ENCODE measurements around the gene MAB21L3. TPM values are rescaled to one million over a fixed set of nuclear protein-coding genes. Genes with fewer than 3 reads are reported as not detected.

Gene MAB21L3
- total RNA-seq, 4 donors from 2014 or later, result under 0.01 to 0.17 (median 0.11) TPM; not detected in 1

DNA sequence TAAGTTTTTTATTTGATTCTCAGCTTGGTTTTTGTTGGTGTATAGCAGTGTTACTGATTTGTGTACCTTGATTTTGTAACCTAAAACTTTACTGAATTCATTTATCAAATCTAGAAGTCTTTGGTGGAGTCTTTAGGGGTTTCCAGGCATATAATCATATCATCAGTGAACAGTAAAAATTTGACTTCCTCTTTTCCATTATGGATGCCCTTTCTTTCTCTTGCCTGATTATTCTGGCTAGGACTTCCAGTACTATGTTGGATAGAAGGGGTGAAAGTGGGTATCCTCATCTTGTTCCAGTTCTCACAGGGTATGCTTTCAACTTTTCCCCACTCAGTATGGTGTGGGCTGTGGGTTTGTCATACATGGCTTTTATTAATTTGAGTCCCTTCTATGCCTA lies 23.6 kb upstream of the MAB21L3 start:
- Histone ChIP-seq H3K36me3 (no peaks in the 10 kb centered on the region), H3K4me1 (no peaks in the 10 kb centered on the region), H3K4me3 (no peak overlapping the region), H3K9me3 (peaks cover 0 to 26% (median 12%) of the 10 kb centered on the region in 4 donors), H3K27me3 (no peaks in the 10 kb centered on the region), H3K27ac (replicated peaks in 1 of 4) (no peak overlapping the region)
- intact Hi-C loops (cut with DNase I), result no loop called here
- TF ChIP-seq POLR2AphosphoS5 (IDR thresholded peaks at IDR 0.05), result no peak
- no peak for DNase-seq (ENCODE audit: extremely low spot score)

- DNase-seq (ENCODE audit: extremely low spot score), result no peak
- H3K27ac ChIP-seq (replicated peaks in 1 of 4), result no peak overlapping the region
- 83% methylated on average over 1 of the region's 1 CpG for WGBS
- no peaks in the 10 kb centered on the region for H3K27me3 ChIP-seq
- TF ChIP-seq, protein P1, sequence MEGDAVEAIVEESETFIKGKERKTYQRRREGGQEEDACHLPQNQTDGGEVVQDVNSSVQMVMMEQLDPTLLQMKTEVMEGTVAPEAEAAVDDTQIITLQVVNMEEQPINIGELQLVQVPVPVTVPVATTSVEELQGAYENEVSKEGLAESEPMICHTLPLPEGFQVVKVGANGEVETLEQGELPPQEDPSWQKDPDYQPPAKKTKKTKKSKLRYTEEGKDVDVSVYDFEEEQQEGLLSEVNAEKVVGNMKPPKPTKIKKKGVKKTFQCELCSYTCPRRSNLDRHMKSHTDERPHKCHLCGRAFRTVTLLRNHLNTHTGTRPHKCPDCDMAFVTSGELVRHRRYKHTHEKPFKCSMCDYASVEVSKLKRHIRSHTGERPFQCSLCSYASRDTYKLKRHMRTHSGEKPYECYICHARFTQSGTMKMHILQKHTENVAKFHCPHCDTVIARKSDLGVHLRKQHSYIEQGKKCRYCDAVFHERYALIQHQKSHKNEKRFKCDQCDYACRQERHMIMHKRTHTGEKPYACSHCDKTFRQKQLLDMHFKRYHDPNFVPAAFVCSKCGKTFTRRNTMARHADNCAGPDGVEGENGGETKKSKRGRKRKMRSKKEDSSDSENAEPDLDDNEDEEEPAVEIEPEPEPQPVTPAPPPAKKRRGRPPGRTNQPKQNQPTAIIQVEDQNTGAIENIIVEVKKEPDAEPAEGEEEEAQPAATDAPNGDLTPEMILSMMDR (IDR thresholded peaks at IDR 0.05), result no peak
- TF ChIP-seq EP300 (IDR thresholded peaks at IDR 0.05), result no peak
- H3K4me1 ChIP-seq, result no peaks in the 10 kb centered on the region
- H3K4me3 ChIP-seq, result no peak overlapping the region
- H3K36me3 ChIP-seq, result no peaks in the 10 kb centered on the region
- H3K9me3 ChIP-seq, result peaks cover 0 to 31% (median 15%) of the 10 kb centered on the region in 4 donors
- intact Hi-C loops (cut with DNase I), result no loop called here
Measured at GRCh38 chr1:116089870-116090269, 21.3 kb upstream of the MAB21L3 start.

- no peaks in the 10 kb centered on the region for H3K4me1 ChIP-seq
- H3K27ac ChIP-seq (replicated peaks in 1 of 4), result no peak overlapping the region
- DNase-seq (ENCODE audit: extremely low spot score), result no peak
- no peaks in the 10 kb centered on the region for H3K27me3 ChIP-seq
- no peaks in the 10 kb centered on the region for H3K36me3 ChIP-seq
- intact Hi-C loops (cut with DNase I), result no loop called here
- no peak for TF ChIP-seq EP300 (IDR thresholded peaks at IDR 0.05)
- no peak for TF ChIP-seq POLR2A (IDR thresholded peaks at IDR 0.05; ENCODE audit: low read depth)
- no peak for TF ChIP-seq POLR2AphosphoS5 (IDR thresholded peaks at IDR 0.05)
- TF ChIP-seq, protein P1 (IDR thresholded peaks at IDR 0.05), result no peak
- no peak overlapping the region for H3K4me3 ChIP-seq
- H3K9me3 ChIP-seq, result peaks cover 0 to 38% (median 22%) of the 10 kb centered on the region in 4 donors
- WGBS, result 55% methylated on average over 1 of the region's 1 CpG
Measured at GRCh38 chr1:116091083-116091482, 20.1 kb upstream of the MAB21L3 start.

DNA sequence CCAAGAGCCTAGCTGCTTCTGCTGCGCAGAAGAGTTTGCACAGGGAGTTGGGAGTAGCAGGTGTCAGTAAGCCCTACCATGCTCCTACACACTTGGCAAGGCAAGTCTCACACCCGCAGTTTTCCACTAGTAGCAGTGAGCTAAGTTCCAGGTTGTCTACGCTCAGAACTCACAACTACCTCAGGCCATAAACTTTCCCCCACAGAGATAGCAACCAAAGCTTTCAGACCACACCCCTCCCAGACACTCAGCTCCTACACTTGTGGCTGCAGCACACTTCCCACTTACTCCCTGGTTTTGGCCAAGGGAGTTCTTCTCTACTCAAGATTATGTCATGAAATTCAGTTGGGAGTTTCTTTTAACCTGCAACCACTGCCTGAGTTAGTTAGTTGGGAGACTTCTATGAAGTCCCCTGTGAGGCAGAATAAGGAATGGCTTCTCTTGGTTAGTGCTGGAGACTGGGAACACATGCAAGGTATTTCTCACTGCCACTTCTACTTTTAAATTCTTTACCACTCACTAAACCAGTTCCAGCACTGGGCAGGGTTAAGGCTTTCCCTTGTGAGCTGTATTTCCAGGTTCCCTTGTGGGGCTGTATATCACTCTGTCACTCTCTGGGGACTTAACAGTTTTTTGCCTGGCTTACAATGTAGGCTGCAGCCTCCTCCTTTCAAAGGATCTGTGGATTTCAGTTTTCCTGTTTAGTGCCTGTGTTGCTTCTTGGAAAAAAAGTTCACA lies 18.3 kb upstream of the MAB21L3 start:
- Histone ChIP-seq H3K27me3 (no peaks in the 10 kb centered on the region), H3K9me3 (peaks cover 0 to 51% (median 23%) of the 10 kb centered on the region in 4 donors), H3K36me3 (no peaks in the 10 kb centered on the region), H3K4me3 (no peak overlapping the region), H3K4me1 (no peaks in the 10 kb centered on the region), H3K27ac (replicated peaks in 1 of 4) (no peak overlapping the region)
- TF ChIP-seq EP300 (IDR thresholded peaks at IDR 0.05) (no peak), POLR2AphosphoS5 (IDR thresholded peaks at IDR 0.05) (no peak), POLR2A (IDR thresholded peaks at IDR 0.05; ENCODE audit: low read depth) (no peak)
- TF ChIP-seq, protein P1 (IDR thresholded peaks at IDR 0.05), result no peak
- no peak for DNase-seq (ENCODE audit: extremely low spot score)
- WGBS, result 49% methylated on average over 3 of the region's 3 CpGs
- intact Hi-C loops (cut with DNase I), result no loop called here

DNA sequence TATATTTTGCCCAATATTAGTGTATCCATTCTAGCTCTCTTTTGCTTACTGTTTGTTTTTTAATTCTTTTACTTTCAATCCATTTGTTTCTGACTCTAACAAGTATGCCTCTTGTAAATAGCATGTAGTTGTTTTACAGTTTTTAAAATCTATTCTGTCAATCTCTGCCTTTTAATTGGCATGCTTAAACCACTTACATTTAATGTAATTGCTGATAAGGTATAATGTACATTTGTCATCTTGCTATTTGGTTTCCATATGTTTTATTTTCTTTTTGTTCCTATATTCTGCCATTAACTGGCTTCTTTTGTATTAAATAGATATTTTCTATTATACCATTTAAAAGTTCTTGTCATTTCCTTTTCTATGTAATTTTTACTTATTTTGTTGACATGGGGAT lies 16.2 kb upstream of the MAB21L3 start:
- no peaks in the 10 kb centered on the region for H3K4me1 ChIP-seq
- H3K9me3 ChIP-seq, result peaks cover 0 to 41% (median 13%) of the 10 kb centered on the region in 4 donors

More for the DNA sequence above, 16.2 kb upstream of the MAB21L3 start:
- intact Hi-C loops (cut with DNase I), result no loop called here
- TF ChIP-seq, protein P1 (IDR thresholded peaks at IDR 0.05), result no peak
- TF ChIP-seq POLR2A (IDR thresholded peaks at IDR 0.05; ENCODE audit: low read depth) (no peak), POLR2AphosphoS5 (IDR thresholded peaks at IDR 0.05) (no peak), EP300 (IDR thresholded peaks at IDR 0.05) (no peak)
- no peak overlapping the region for H3K4me3 ChIP-seq
- no peak overlapping the region for H3K27ac ChIP-seq (replicated peaks in 1 of 4)
- no peaks in the 10 kb centered on the region for H3K36me3 ChIP-seq
- no peak for DNase-seq (ENCODE audit: extremely low spot score)
- no peaks in the 10 kb centered on the region for H3K27me3 ChIP-seq

Data from esophagus muscularis mucosa (tissue), 4 donors.